ENCODE measurements around the gene WDR49.

Gene WDR49

DNA sequence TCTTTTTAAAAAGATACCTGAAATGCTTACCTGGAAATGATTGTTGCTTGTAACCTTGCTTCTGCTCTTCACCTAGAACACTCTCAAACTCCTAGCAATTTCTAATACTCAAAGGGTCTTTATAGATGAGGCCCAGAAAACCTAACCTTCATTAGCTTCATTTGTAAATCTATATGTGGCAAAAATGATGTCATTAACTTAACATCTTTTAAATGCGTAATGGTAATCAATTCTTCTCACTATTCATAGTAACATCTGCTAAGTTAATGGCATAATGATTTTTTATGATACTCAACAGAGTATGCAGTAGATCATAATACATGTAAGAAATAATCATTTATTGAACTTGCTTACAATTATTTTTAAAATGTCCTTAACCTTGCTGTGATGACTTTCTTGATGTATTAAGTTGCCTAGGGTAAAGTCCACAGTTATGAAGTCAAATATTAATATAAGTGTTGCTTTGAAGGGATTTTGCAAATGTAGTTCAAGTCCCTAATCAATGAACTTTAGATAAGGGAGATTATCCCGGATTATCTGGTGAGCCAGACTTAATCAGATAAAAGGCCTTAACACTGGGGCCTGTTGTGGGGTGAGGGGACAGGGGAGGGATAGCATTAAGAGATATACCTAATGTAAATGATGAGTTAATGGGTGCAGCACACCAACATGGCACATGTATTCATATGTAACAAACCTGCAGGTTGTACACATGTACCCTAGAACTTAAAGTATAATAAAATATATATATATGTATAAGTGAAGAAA, 169.8 kb downstream of the WDR49 start:
- DNase-seq: no peak

DNA sequence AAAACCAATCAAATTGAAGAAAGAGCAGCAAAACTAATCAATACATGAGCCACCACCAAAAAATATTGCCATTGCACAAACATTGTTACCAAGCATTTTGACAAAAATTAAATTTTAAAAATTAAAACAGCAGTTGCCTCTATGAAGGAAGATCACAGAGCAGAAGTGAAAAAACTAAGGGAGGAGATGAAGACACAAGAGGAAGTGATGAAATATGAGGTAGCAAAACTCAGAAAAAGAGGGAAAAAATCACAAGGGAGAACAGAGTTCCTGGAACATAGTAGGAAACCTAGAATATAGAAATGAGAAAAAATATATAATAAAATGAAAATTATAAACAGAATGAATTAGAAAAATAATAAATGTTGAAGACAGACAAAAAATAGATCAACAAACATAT, 172.6 kb downstream of the WDR49 start:
- DNase-seq: no peak

GRCh38 chr3:167480748-167481147, 173.0 kb downstream of the WDR49 start:
- DNase-seq: no peak

GRCh38 chr3:167473863-167474262, 179.9 kb downstream of the WDR49 start, which contains the start of gene SERPINI2:
Gene SERPINI2 (minus strand): TSS chr3:167474042. CDS start chr3:167471834, 2,208 bp downstream.
- no peak for DNase-seq

DNA sequence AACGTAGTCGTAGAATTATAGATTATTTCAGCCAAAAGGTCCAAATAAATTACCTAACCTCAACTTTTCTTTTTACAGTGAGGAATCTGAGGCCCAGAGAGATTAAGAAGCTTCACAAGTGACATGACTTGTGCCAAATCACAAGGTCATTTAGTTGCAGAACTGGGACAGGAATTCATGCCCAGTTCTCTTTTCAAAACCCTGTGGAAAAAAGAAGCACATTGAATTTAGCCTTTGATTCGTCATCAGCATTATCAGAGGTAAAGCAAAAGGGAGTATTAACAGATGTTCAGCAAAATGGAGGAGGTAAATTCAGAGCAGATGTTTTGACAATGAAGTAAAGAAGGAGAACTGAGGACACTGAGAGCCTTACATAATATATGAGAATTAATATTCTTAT, 184.4 kb downstream of the WDR49 start:
- DNase-seq: no peak

DNA sequence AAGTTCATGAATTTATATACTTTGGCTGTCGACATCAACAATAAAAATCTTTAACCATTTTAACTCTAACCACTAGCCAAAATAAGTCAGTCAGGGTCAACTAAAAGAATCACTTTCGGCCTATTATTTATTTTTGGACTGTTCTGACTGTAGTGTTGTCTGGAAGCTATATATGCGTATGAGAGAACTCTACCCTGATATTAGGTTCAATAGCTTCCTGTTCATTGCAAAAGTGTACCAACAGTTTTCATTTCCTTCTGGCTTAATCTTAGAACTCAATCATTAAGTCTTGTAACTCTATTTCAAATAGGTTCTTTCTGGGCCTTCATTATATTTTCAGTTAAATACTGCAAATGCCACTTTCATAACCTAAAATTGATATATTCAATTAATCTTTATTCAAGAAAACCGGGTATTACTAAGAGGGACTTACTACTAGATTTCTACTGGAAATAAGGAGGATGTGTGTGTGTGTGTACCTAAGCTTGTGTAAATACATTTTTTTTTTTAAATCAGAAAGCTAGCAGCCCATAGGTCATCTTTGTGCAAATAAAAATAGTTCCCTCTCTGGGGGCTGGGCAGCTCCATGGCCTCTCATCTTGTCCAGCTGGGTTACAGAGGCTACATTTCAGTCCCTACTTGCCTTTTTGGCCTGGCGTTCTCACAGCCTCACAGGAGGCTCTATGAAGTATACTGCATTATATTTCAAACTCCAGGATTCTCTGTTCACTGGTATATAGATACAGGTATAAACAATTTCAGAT, 185.7 kb downstream of the WDR49 start:
- no peak for DNase-seq

DNA sequence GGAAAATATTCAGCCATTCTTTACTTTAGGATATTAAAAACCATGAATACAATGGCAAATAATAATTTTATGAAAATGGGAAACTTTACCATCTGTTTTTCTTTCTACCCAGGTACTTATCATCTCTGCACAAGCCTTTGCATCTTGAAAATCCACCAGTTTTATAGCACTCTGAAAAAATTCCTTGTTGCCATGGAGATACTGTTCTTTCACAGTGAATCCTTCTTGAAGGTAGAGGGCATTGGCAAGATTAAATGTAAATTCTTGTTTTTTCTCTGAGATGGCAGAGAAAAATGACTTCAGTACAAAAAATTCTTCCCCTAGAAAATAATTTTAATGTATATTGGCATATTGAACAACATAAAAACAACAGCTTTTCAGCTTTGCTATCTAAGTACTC, 186.8 kb downstream of the WDR49 start:
- no peak for DNase-seq

GRCh38 chr3:167456157-167456799, 197.5 kb downstream of the WDR49 start:
- DNase-seq: no peak

GRCh38 chr3:167453815-167454214, 199.9 kb downstream of the WDR49 start:
- no peak for DNase-seq

DNA sequence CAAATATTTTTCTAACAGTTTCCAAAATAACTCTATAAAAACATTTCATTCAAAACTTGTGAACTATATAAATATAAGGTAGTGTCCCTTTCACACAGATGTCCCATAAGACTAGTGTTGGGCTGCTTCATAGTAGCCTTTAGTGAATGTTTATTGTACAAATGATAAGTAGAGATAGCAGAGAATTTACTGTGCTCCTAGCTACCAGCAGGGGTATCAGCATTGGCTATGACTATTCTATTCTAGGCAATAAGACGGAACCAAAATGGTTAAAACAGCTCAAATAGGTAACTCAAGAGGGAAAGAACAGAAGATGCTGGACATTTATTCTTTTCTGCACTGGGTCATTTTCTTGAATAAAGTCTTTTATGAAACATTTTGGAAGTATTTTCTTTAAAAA, 202.5 kb downstream of the WDR49 start:
- DNase-seq: no peak

DNA sequence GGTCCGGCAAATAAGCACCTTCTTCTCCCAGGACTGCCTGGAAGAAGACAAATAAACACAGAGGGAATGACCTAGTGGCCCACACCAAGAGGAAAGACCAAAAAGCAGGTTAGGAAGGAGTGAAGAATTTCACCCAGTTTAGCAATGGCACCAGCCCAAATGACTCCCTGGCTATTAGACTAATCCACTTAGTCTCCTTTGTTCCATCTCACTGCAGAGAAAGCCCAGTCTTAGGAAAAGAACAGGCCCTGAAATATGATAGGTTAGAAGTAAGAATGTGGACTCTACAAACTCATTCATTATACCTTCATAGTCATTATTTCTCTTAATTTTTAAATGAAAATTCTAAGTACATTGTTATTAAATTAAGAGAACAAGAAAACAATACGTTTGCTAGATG, 203.1 kb downstream of the WDR49 start:
- no peak for DNase-seq

DNA sequence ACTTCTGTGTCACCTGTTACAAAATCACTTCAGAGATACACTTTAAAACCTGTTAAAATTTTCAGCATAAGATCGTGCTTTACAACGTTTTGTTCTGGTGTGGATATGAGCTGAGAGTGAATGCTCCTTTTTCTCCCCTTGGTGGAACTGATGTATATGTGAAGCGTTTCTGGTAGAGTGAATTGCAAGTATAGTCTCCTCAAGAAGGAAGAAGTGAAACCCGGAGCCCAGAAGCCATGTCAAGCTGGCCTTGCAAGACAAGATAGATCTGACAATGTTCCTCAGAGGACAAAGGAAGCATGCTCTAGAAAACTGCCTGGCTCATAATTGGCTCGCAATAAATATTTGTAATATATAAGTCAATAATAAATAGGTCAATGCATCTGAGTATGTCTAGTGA, 203.5 kb downstream of the WDR49 start:
- DNase-seq: no peak

GRCh38 chr3:167445491-167445890, 208.3 kb downstream of the WDR49 start:
- DNase-seq: no peak

GRCh38 chr3:167441256-167441655, 212.5 kb downstream of the WDR49 start:
- no peak for DNase-seq

DNA sequence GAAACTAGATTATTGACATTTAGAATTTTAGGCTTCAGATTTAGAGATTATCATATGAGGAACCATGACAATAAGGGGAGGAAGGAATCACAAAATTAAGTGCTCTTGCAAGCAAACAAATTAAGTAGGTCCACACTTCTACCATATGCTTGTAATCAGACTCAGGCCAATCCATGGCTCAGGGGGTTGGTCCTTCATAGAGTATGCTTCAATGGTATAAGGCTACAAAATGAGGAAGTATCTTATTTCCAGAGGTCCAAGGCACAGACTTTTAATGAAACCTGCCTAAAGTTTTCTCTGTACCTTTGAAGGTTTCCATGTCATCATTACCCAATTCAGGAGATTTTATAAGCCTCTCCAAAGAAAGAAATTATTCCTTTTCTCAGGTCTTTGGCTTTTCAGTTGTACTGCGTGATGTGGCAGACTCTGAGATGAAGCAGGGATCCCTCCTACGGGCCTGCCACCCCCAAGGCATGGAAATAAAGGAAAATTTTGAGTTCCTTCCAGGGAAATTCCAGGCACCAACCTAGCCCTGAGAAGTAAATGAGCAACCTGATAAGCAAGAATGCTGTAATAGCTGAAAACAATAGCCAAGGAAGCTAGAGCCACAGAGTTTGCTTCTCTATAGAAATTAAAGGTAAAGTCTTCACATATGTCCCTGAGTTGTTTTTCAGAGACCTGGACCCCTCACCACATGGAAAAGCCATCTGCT, 216.2 kb downstream of the WDR49 start:
- DNase-seq: no peak

Measured in CD4-positive, alpha-beta T cell treated with Interleukin-21 for 1 hour (primary cell).